Stromal cell of bone marrow (primary cell): ENCODE results near the gene TULP4.
"Not testable (repeated sequence)": the region's sequence is repeated elsewhere in the genome, so short reads cannot be mapped to it uniquely, and the experiment has no call there.

Source experiments
- DNase-seq: peaks from one replicate; pipeline ENCODE4 v3.0.0-alpha.2; 2012; ENCODE audit warnings: low read depth

Gene TULP4

DNA sequence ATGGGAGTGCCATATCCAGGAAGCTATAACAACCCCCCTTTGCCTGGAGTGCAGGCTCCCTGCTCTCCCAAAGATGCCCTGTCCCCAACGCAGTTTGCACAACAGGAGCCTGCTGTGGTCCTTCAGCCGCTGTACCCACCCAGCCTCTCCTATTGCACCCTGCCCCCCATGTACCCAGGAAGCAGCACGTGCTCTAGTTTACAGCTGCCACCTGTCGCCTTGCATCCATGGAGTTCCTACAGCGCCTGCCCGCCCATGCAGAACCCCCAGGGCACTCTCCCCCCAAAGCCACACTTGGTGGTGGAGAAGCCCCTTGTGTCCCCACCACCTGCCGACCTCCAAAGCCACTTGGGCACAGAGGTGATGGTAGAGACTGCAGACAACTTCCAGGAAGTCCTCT is 191.0 kb downstream of the TULP4 start:
- DNase-seq = no peak

DNA sequence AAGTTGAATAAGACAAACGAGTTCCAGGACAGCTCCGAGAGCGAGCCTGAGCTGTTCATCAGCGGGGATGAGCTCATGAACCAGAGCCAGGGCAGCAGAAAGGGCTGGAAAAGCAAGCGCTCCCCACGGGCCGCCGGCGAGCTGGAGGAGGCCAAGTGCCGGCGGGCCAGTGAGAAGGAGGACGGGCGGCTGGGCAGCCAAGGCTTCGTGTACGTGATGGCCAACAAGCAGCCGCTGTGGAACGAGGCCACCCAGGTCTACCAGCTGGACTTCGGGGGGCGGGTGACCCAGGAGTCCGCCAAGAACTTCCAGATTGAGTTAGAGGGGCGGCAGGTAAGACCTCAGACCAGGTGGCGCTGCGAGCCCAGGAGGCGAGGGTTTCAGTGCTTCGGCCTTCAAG is 191.6 kb downstream of the TULP4 start:
- no peak for DNase-seq

DNA sequence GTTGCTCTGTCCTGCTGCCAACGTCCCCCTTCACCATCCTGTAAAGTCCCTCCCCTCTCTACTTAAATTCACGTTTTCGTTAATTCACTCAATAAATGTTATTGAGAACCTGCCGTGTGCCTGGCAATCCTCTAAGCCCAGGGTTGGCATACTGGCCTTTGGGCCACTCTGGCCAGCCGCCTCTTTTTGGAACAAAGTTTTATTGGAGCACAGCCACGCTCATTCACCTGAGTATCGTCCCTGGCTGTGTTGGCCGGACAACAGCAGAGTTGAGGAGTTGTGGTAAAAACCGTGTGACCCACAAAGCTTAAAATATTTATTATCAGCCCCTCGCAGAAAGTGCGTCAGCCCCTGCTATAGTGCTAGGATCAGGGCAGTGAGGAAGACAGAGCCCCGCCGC is 192.9 kb downstream of the TULP4 start:
- DNase-seq = no peak

GRCh38 chr6:158506601-158507000 is 194.3 kb downstream of the TULP4 start:
- no peak for DNase-seq

DNA sequence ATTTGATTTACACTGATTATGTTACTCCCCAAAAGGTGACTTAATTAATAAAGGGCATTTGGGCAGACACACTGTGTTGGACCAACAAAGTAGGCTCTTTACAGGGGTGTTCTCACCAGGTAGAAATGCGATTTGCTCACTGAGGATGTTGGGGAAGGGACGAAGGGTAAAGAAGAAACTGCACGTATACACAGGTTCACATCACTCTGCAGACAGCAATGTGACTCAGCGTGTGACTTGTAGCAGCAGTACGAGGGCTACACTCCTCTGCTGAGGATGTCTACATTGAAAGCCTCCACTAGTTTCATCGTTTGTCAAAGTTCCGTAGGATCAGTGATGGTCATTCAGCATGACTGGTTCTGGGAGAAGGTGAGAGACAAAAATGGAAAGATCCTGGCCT is 194.9 kb downstream of the TULP4 start:
- DNase-seq = no peak

- DNase-seq = no peak
Measured at GRCh38 chr6:158508450-158508849, 196.2 kb downstream of the TULP4 start.

- no peak for DNase-seq
Measured at GRCh38 chr6:158509465-158509864, 197.2 kb downstream of the TULP4 start.

DNA sequence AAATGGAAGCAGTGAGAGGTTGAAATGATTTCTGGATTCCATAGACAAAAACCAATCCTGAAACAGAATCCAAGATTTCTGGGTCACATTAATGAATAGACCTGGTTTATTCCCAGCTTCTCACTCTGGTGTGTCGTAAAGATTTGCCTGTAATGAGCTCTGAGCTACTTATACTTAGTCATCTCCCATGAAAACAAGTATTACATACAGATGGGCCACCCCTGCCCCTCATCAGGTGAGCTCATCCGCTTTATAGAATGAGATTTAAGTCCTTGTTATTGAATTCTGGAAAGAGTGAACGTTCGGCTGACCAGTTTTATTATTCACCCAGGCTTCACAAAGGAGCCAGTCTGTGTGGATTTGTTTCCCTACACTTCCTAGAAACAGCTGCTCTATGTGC is 200.5 kb downstream of the TULP4 start:
- DNase-seq = no peak

DNA sequence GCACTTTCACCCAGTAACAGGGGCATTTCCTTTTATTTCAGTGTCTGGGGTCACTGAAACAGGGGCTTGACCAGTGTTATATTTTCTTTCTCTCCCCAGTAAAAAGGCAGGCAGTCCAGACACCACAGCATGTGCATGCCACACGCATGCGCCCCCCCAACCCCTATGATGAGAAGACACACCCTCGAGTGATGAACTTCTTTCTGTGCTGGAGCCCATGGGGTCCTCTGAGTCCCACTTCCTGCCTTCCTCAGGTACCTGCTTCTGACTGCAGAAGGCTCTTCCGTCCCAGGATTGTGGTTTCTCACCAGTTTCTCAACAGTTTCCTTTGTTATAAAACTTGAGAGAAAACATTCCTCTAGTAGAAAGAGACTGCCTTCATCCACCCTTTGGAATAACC is 201.9 kb downstream of the TULP4 start:
- no peak for DNase-seq

DNA sequence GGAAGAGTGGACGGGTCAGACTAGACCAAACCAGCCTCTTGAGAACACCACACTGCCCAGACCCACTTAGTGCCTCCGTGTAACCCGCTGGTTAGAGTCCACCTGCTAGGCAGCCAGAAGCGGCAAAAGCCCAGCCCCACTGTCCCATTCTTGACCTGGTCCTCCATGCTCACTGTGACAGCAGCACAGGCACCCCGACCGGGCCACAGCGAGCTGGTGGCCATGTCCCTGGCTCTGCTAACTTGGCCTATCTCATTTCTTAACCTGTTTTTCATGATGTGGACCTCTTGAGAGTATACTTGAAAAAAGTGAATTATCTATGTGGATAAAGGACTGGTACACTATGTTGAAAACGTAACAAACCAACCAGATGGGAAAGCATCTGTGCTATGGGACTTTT is 202.7 kb downstream of the TULP4 start:
- DNase-seq = no peak

GRCh38 chr6:158516098-158516497 is 203.8 kb downstream of the TULP4 start:
- no peak for DNase-seq

DNA sequence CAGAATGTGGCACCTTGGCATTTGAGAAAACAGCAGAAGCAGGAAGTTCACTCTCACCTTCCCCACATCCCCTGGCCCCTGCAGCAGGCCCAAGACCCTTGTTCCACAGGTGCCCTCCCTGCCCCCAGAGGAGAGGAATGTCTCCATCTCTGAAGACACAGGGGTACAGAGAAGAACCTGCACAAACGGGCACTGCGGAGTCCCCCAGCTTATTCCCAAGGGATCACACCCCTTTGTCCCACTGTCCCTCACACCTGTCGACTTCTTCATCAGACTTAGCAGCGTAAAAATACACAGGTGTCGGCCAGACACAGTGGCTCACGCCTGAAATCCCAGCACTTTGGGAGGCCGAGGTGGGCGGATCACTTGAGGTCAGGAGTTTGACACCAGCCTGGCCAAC is 204.8 kb downstream of the TULP4 start:
- no peak for DNase-seq

GRCh38 chr6:158517581-158517980 is 205.3 kb downstream of the TULP4 start:
- DNase-seq = no peak

DNA sequence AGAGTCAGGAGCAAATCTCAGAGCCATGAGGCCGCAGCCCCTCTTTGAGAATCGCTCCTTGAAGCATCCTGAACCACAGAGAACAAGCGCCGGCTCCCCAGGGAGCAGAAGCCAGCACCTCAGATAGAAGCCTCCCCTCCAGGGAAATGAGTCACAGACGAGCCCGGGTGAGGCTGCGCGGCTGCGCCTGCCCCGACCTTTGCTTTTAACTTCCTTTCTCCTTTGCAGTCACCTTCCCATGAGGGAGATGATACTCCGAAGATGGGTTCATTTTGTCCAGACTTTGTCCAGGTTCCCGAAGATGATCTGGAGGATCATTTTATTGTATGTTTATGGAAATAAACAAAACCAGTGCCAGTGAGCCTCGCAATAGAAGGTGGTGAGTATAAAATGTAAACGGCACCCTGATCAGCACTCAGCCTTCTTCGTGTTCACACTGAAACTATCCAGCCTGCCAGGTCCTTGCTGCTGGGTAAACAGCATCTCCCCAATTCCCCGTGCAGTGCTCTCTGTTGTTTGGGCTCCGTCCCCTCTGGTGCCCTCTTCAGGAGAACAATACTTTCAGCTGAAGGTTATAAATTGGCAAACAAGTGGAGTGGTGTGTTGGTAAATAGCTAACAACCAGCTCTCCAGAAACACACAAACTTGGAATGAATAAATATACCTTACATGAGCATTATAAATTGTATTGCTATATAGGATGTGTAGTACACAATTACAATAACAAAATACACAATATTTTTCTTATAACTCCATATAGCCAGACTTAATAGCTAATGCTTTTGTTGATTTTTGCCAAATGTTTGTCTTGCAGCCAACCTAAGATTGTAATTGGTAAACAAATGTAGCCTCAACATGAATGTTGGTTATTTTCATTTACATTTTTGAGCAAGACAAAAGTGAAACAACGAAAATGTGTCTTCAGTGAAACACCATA is 206.2 kb downstream of the TULP4 start:
- peak; percentile 65 for DNase-seq

DNA sequence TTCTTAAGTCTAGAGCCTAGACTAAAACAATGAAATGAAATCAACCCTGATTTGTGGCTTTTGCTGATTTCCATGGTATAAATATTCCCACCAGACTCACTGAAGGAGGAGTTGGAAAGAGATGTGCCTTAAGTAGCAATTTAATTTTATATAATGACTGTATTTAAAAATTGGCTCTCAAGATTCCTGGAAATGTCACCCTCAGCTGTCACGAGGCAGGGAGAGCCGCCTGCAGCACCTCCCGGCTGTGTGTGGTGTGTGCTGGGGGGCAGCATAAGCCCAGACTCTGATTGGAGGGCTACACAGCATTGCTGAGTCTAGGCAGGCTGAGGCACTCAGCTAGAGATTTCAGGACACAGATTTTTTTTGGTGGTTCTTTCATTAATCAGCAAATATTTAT is 207.0 kb downstream of the TULP4 start:
- no peak for DNase-seq

DNA sequence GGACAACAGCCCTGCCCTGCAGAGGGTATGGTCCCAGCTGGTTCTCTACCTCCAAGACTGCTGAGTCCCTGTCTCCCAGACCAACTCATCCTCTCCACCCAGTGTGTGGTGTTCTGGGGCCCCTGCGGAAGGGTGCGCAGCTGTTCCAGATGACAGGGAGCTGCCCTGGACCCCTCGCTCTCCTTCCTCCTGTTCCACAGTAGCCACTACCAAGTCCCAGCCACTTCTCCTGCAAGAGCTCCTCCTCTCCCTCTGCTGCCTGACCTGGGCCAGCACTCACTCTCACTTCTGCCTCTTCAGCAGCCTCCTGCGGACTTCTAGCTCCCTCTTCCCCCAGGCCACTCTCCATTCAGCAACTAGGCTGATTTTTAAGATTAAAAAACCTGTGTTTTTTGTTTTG is 207.5 kb downstream of the TULP4 start:
- no peak for DNase-seq

DNA sequence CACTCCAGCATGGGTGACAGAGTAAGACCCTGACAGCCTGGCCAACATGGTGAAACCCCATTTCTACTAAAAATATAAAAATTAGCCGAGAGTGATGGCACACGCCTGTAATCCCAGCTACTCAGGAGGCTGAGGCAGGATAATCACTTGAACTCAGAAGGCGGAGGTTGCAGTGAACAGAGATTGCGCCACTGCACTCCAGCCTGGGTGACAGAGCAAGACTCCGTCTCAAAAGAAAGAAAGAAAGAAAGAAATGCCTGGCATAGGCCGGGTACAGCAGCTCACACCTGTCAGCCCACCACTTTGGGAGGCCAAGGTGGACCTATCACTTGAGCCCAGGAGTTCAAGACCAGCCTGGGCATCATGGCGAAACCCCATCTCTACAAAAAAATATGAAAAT is 208.7 kb downstream of the TULP4 start:
- DNase-seq = not testable (repeated sequence)

- no peak for DNase-seq
Measured at GRCh38 chr6:158521759-158522158, 209.5 kb downstream of the TULP4 start.

- DNase-seq = no peak
Measured at GRCh38 chr6:158522616-158523015, 210.4 kb downstream of the TULP4 start.

GRCh38 chr6:158524311-158524710 is 212.0 kb downstream of the TULP4 start:
- DNase-seq = no peak

DNA sequence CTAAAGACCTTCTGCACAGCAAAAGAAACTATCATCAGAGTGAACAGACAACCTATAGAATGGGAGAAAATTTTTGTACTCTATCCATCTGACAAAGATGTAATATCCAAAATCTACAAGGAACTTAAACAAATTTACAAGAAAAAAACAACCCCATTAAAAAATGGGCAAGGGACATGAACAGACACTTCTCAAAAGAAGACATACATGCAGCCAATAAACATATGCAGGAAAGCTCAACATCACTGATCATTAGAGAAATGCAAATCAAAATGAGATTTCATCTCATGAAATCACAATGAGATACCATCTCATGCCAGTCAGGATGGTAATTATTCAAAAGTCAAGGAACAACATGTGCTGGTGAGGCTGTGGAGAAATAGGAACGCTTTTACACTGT is 215.6 kb downstream of the TULP4 start:
- not testable (repeated sequence) for DNase-seq

- DNase-seq = no peak
Measured at GRCh38 chr6:158528826-158529225, 216.6 kb downstream of the TULP4 start.

GRCh38 chr6:158529629-158530028 is 217.4 kb downstream of the TULP4 start:
- DNase-seq = no peak

- DNase-seq = no peak
Measured at GRCh38 chr6:158531566-158531965, 219.3 kb downstream of the TULP4 start.
